SW 1271 (cell line): ENCODE results near the gene CPN2.
A peak's percentile ranks its signal among the peaks of the same experiment; 100 is the strongest.

Source experiments
- DNase-seq, 2 experiments: peaks; one replicate each; lab custom pipeline; 2025; lab: John Stamatoyannopoulos, UW

The CPN2 gene

DNA sequence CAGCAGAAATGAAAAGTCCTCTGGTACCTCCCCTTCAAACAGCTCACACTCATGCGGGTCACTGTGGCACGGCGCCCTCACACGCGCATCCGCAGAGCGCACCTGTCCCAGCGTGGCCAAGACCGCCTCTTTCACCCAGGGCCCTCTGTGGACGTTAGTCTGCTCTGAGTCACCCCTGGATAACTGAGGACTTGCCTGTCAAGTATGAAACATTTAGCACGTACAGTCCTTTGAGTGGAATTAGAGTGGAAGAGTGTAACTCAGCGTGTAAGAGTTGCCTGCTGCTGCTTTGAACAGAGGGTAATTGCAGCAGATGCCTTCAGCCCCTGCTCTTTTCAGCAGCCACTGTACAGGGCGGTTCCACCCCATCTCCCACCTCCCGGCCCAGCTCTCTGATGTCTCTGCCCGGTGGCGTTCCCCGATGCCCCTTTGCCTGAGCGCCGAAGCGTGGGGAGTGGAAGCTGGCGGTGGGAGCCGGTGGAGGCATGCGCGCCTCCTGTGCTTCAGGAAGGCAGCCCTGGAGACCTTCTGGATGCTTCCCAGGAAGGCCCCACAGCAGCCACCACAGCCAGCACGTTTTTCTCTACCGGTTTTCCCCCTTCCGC is 23.0 kb downstream of the CPN2 start:
- DNase-seq = no peak

DNA sequence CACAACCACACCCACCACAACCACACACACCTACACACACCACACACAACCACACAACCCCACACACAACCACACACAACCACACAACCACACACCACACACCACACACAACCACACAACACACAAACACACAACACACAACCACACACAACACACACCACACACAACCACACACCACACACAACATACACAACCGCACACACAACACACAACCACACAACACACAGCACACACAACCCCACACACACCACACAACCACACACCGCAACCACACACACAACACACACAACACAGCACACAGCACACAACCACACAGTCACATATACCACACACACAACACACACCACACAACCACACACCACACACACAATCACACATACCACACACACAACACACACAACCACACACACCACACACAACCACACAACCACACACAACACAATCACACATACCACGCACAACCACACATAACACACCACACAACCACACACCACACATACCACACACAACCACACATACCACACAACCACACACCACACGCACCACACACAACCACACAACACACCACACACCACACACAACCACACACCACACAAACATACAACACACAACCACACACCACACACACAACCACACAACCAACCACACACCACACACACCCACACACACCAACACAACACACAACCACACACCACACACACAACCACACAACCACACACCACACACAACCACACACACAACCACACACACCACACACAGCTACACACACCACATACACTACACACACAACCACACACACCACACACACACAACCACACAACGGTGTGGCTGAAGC is 23.7 kb downstream of the CPN2 start:
- DNase-seq = no peak

DNA sequence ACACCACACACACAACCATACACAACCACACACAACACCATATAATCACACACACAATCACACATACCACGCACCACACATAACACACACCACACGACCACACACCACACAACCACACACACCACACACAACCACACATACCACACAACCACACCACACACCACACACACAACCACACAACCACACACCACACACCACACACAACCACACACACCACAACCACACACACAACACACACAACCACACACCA is 24.2 kb downstream of the CPN2 start:
- DNase-seq = no peak

DNA sequence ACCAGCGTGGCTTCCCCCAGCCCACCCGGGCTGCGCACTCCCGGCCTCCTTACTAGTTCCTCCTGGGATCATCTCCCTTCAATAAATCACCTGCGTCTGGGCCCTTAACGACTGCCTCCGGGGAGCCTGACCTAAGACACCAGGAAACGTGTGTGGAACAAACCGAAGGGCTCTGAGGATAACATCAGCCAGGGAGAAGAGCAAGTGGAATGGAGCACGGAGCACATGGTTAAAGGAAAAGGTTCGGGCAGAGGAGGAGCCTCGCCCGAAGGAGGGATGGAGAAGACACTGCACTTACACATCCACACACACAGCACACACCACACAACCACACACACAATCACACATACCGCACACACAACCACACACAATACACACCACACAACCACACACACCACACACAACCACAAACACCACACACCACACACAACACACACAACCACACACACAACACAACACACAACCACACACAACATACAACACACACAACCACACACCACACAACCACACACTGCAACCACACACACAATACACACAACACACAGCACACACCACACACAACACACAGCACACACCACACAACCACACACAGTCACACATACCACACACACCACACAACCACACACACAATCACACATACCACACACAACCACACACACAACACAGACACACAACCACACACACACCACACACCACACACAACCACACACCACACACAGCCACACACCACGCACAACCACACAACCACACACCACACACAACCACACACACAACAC is 24.7 kb downstream of the CPN2 start:
- DNase-seq = no peak

DNA sequence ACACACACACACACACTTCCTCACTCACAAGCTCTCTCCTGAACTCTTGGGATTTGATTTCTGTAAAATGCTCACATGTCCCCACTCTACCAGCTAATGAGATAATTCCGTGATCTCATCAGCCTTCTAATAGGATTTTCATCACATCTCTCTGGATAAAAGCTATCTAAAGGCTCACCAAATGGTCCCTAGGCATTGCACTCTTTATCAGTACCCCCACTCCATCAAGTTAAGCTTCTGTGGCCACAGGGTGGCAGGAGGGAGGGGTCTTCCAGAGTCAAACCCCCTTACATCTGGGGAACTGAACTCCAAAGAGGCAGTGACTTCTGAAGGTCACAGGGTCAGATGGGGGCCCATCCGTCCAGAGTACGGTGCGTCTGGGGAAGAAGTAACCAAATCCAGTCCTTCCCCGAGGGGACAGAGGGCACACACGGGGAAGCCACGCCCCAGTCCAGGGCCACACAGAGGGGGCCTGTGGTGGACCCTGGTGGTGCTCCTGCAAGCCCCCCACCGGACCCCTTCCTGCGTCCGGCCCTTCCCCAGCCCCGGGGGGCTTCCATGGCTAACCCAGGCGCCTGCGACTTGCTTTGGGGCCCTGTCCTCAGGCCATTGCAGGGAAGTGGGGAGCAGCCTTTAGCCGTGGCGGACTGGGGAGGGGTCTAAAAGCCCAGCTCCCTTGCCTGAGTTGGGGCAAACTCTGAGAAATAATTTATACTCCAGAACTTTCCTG is 25.5 kb downstream of the CPN2 start:
- no peak for DNase-seq

DNA sequence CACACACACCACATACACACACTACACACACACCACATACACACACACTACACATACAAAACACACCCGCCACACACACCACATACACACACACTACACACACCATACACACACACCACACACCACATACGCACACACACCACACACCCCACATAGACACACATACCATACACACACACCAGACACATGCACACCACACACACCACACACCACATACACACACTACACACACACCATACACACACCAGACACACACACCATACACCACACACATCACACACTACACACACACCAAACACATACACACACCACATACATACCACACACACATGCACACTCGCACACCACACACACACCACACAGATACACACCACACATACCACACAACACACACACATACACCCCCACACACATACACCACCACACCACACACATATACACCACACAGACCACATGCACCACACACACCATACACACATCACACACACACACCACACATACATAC is 26.3 kb downstream of the CPN2 start:
- DNase-seq = no peak

DNA sequence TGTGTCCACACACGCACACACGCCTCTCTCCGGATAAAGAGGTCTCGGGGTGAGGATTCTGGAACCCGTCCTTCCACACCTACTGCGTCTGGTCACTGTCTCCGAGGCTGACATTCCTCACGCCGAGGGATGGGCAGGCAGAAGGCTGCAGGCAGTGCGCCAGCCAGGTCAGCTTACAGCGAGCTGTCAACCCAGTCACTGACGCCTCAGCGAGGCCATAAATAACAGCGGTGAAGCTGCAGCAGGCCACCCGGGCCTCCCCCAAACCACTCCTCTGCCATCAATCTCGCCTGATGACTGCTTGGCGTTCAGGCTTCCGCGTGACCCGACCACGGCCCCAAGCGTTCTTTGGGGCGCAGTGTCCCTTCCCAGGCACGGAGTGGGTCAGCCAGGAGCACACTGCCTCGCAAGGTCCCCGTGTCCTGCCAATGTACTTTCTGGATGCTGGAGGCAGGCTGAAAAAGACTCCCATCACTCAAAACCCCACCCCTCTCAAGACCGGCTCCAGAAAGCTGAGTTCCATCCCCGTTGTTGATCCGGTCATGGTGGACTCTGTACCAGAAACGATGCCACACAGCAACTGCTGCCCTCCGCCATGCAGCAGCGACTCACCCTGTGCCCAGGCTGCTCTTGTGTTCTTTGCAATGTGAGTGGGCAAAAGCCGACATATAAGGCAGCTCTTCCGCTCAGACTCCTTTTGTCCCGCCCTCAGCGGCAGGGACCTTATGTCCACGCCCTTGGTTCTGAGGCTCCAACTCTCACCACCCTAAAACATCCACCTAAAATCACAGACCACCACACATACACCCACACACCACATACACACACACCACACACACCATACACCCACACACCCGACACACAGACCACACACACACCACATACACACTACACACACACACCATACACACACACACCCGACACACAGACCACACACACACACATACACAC is 27.1 kb downstream of the CPN2 start:
- DNase-seq = no peak

DNA sequence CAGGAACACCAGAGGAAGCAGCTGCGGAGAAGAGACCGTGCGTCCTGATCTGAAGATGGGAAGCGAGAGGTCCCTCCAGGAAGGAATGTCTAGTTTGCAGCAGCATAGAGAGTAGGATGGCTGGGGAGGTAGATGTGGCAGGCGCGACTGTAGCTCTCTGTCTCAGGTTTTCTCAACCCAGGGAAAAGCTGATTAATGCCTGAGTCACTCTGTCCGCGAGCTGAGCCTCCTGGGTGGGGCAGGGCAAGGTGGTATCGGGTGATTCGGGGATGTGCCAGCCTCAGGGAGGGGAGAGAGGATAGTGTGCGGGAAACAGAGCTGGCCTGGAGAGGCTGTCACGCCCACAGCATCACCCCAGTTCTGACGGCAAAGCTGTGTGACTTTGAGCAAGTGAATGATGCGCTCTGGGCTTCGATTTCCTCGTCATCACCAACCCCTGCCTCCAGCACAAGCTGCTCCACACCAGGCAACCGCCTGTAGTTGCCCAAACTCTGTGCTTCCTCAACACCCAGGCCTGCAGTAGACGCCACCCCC is 28.4 kb downstream of the CPN2 start:
- peak; percentile 71 to 88 for DNase-seq

DNA sequence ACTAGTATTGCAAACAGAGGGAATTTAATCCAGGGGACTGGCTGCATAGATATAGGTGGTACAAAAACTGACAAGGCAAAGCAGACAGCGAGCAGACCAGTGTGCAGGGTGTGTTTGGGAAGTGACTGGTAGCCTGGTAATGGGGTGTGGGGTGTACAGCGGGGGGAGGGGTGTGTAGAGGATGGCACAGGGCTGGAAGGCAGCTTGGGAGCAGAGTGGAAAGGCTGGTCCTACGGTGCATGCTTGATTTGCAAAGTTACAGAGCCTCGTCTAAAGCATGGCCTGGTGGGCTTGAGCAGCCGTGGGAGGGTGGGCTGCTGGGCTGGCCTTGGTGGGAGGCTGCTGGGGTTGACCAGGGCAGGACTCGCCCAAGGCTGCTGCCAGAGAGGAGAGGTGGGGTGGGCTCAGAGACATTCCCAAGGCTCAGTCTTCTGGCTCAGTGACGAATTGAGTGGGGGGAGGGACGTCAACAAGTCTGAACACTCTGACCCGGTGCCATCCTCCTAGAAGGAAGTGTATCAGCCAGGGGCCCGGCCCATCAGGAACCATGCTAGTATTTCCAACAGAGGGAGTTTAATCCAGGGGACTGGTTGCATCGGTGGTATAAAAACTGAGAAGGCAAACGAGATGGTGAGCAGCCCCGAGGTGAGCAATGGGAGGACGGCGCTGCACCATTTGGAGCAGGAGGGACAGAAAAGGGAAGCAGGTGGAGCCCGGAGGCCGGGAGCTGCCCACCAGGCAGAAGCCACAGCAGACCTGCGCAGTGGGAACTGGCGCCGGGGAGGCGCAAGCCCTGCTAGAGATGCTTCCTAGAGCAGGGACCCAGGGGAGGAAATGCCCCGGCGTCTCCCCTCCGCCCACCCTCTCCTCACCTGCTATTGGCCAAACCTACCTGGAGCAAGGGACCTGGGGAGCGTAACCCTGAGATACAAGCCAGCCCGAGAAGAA is 29.2 kb downstream of the CPN2 start:
- peak in 1 of 2 experiments; percentile 43 for DNase-seq

DNA sequence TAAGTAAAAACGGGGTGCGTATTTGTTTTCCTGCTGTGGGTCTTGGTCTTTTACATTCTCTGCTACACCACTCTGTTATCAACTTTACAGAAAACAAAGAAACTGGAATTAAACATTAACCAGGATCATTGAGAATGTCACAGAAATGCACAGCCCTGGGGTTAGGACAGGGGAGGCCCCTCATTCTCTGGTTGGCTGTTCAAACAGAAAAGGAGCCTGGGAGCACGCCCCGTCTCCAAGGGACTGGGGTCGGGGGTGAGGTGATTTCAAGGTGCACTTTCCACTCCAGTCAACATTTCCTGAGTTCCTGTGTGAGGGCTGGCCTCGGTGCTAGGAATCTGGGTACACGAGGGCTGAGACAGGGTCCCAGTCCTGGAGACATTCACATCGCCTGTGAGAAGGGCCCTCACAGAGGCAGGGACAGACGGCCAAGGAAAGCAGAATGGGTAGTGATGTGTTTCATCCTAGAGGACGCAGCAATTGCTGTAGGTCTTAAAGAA is 30.3 kb downstream of the CPN2 start:
- DNase-seq = no peak

DNA sequence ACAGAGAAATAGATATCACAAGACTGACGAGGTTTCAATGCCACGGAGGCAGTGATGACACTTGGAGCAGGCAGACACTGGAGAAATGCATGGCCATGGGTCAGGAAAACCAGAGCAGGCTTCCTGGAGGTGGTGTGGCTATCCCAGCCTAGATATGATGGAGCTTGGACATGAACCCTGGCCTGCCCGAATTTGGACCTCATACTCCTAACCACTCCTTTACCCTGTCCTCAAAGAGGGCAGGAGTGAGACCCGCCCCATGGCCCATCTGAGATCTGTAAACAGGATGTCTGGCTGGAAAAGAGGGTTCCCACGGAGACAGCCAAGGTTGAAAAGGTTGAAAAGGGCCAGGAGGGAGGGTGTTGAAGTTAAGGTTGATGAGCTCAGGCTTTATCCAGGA is 31.0 kb downstream of the CPN2 start:
- no peak for DNase-seq

DNA sequence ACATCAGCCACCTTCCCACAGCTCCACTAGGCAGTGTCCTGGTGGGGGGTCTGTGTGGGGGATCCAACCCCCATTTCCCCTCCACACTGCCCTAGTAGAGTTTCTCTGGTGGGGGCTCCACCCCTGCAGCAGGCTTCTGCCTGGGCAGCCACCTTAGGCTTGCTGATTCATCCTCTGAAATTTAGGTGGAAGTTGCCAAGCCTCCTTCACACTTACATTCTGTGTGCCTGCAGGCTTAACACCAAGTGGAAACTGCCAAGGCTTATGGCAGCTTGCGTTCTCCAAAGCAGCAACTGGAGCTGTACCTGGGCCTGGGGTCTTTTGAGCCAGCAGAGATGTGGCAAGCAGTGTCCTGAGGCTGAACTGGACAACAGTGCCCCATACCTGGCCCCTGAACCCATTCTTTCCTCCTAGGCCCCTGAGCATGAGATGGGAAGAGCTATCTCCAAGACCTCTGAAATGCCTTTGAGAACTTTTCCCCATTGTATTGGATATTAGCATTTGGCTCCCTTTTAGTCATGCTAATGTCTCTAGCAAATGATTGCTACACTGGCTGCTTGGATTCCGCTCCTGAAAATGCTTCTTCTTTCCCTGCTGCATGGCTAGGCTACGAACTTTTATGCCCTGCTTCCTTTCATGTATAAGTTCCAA is 32.5 kb downstream of the CPN2 start:
- no peak for DNase-seq

DNA sequence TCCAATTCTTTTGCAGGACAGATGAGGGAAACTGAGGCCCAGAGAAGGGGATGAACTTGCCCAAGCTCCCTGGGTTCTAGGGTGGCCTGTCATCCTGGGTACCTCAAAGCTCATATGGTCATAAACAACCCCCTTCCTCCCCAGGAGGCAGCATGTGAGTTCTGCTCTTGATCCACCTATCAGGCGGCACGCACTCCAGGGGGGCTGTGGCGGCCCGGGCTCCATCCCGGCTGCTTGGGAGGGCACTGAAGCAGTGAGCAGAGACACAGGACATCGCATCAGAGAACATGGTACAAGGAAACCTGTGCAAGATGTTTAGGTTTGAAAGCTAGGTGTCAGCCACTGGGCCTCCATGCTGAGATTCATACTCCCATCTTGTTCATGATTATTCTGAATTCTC is 34.2 kb downstream of the CPN2 start:
- no peak for DNase-seq

DNA sequence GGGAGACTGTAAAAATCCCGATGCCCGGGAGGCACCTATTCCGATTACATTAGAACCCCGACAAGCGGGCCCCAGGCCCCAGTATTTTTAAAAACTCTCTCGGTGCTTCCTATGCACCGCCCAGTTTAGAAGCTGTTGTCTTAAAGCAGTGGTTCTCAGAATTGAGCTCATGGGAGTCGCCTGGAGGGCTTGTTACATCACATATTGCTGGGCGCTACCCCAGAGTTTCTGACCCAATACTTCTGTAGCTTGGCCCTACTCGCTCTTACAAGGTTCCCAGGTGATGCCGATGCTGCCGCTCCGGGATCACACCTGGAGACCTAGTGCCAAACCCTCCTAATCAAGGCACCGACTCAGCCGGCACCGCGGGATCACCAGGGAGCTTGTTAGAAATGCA is 35.2 kb downstream of the CPN2 start:
- no peak for DNase-seq

DNA sequence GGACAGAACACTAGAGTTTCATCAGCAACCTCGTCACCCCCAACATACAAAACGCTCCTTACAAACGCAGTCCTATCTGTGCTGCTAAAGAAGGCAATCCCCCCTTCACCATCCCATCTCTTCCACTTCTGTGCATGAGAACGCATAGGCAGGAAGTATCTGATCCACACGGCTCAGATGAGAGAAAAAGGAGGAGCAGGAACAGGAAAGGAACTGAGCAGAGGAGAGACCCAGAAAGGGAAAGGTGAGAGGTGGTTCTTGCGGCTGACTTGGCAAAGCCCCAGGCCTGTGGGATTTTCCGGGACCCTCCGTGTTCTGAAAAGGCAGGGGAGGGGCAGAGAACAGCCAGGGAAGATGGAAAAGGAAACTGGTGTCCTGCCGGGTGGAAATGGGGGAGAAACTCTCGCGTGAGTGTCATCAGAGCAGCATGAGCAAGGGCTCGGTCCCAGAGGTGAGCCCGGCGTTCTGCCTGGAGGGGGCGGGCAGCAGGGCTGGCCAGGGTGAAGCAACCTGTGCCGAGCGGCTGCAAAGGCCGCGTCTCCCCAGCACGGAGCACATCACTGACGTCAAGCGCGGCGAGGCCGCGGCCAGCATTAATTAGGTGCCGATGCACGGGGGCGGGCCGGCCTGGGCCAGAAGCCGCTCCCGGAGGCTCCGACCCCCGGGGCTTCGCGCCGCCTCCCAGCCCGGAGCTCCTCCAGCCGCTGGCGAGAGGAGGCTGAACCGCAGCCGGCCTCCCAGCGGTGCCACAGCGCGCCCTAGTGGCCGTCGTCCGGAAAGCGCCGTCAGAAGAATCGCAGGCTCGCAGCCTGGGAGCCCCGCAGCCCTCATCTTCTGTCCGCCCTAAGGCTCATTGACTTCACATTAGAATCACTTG is 35.8 kb downstream of the CPN2 start:
- peak in 1 of 2 experiments; percentile 61 for DNase-seq

DNA sequence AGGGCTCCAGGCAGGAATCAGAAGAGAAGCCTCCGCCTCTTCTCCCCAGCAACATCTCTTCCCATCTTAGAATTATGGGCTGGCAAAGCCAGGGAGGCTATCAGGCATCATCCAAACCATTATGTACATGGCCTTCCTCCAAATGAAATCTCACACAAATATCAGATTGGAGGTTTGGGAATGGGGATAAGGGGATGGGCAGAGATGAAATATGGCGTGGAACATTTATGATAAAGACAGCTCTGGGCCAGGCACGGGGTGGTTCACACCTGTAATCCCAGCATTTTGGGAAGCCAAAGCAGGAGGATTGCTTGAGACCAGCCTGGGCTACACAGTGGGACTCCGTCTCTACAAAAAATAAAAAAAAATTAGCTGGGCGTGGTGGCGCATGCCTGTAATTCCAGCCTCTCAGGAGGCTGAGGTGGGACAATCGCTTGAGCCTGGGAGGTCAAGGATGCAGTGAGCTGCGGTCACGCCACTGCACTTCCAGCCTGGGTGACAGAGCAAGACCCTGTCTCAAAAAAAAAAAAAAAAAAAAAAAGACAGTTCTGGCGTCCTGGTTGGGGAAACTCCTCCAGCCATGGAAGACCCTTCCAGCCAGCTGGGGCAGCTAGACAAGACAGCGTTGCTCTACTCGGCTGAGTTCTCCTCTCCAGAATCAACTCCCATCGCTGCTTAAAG is 36.6 kb downstream of the CPN2 start:
- no peak for DNase-seq

DNA sequence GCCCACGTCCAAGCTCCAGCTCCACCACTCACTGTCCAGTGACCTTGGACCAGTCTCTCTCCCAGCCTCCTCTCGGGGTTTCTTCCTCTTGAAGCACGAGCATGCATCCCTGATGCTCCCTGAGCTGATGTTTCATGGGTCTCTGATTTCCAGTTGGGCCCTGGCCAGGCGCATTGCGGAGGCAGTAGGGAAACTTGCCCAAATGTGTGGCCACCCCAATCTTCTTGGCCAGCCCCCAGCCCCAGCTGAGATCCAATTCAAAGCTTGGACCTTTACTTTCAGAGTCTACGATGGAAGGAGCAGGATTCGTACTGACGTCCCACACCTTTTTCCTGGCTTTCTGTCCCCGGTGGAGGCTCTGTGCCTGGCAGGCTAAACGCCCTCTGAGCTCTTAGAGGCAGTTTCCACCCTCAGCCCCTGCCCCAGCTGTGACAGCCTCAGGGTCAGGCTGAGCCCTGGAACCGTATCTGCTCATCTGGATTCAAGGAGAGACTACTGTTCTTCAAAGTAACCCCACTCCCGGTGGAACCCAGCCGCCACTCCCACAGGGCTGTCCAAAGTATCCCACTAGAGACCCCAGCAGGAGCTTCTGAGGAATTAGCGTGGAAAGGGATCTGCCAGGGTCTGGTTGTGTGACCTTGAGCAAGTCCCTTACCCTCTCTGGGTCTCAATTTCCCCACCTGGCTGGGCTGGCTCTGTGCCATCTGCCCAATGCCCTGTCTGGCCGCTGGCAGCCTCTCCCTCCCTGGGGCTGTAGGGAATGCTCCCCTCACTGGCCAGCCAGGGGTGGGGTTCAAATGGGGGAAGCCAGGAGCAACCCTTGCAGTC is 37.4 kb downstream of the CPN2 start:
- DNase-seq = no peak
